Left renal pelvis (tissue), 4 donors: ENCODE results near the gene IQGAP2. TPM values are rescaled to one million over a fixed set of nuclear protein-coding genes. Genes with fewer than 3 reads are reported as not detected.

Experiments used
- DNase-seq, 4 donors: peaks; one replicate each; pipeline ENCODE4 v3.0.0-alpha.2; 2013; ENCODE audit warnings: low read depth in 4 of 4, low spot score in 3 of 4
- polyA plus RNA-seq, 4 donors: library from polyadenylated mRNA; unstranded; fragments of 120-200 nt; gene quantifications; one replicate each; pipeline ENCODE4 v1.2.1, GENCODE V29; 2013; ENCODE audit not compliant: insufficient read length in 4 of 4

Gene IQGAP2
- polyA plus RNA-seq, 4 donors = 20.0 to 72.1 (median 68.3) TPM

DNA sequence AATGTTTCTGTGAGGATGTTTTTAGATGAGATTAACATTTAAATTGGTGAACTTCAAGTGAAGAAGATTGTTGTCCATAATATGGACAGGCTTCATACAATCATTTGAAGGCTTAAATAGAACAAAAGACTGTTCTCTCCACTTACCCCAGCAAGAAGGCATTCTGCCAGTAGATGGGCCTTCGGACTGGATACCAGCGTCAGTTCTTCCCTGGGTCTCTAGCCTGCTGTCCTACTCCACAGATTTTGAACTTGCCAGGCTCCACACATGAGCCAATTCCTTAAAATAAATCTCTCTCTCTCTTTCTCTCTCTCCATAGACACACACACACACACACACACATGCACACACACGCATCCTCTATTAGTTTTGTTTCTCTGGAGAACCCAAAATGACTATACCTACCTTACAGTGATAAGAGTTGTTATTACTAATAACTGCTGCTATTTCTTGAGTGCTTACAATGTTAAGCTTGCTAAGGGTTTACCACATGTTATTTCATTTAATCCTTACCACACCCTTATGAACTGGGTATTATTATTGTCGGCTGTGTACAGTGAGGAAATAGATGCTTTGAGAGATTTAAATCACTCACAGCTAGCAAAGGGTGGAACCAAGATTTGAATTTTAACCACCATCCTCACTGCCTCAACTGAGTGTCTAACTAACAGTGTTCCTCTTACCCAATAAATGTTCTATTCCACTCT lies 19.8 kb upstream of the IQGAP2 start:
- DNase-seq = no peak

DNA sequence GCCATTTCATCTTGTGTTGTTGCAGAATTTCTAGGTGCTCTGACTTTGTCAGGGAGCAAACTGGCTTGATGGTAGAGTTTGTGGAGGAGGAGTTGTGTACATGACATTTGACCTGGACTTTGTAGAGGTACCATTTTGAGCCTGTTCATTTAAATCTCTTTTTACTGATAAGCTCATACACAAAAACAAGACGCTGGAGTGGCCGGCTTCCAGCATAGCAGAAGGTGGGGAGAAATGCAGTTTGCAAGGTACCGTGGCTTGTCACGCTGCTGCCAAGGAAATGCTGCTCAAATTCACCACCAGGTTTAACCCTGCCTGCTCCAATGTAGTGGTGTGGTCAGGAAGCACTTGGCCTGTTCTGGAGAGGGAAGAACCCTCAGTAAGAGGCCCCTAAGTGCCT lies 18.9 kb upstream of the IQGAP2 start:
- no peak for DNase-seq

- DNase-seq = no peak
These were observed 18.4 kb upstream of the IQGAP2 start for GRCh38 chr5:76384705-76385104.

- DNase-seq = no peak
These were observed 17.5 kb upstream of the IQGAP2 start for GRCh38 chr5:76385540-76385939.

- DNase-seq = no peak
These were observed 16.7 kb upstream of the IQGAP2 start for GRCh38 chr5:76386360-76386759.

DNA sequence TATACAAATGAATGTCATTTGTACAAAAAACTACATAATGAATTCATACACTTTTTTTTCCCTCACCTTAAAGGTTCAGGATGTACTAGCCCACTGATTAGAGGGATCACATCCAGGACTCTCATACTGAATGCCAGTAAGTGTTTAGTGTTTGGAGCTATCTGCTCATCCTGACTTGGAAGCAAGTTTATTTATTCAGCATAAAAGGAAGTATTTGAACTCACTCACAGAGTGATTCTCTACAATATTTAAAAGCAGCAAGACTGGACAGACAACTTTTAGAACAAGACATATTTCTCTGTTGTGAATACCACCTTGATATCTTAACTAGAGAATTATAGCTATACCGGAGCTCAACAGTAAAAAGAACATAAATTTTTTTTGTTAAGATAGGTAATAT lies 14.8 kb upstream of the IQGAP2 start:
- DNase-seq = no peak

DNA sequence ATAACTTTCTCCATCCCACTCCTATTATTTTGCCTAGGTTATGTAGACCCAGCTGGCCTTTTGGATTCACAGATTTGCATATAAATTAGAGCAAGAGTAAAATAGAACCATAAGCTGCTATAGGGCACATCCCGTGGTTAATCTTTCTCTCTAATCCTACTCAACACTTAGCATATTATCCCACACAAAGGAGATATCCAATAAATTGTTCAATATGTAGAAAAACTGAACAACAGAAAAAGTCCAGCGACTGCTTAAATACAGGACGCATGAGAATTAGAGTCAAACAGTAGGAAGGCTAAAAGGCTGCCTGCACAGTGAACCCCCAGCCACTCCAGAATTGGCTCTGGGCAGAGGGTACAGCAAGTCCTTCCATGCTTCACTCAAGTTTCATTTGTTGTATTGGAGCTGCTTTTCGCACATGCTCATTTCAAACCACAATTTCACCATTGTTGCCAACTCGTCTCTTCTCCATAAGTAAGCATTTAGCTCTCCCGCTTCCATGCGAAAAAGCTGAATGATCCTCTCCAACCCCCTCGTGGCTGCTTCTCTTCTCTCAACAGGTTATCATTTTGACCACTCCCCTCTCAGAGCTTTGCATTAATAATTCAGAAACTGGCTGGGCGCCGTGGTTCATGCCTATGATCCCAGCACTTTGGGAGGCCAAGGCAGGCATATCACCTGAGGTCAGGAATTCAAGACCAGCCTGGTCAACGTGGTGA lies 14.1 kb upstream of the IQGAP2 start:
- DNase-seq = no peak

DNA sequence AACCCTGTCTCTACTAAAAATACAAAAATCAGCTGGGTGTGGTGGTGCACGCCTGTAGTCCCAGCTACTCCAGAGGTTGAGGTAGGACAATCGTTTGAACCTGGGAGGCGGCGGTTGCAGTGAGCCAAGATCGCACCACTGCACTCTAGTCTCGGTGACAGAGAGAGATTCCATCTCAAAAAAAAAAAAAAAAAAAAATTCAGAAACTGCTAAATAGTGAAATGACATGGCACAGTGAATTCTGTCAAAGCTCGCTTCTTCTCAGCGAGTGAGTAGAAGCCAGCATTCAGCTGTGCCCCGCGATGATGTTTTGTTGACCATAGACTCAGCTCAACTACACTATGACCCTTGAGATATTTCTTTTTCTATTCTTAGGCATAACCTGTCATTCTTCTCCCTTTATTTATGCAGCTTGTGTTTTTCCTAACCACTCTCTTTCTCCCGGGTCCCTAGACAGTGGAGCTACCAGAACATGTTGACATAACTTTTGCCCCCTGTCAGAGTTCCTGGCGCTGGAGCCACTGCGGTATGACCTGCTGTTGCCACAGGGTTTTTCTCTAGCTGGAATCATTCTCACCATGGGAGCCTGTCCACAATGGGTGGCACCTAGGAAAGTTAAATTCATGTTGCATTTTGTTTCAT lies 13.5 kb upstream of the IQGAP2 start:
- no peak for DNase-seq

- DNase-seq = no peak
These were observed 12.1 kb upstream of the IQGAP2 start for GRCh38 chr5:76391014-76391413.

DNA sequence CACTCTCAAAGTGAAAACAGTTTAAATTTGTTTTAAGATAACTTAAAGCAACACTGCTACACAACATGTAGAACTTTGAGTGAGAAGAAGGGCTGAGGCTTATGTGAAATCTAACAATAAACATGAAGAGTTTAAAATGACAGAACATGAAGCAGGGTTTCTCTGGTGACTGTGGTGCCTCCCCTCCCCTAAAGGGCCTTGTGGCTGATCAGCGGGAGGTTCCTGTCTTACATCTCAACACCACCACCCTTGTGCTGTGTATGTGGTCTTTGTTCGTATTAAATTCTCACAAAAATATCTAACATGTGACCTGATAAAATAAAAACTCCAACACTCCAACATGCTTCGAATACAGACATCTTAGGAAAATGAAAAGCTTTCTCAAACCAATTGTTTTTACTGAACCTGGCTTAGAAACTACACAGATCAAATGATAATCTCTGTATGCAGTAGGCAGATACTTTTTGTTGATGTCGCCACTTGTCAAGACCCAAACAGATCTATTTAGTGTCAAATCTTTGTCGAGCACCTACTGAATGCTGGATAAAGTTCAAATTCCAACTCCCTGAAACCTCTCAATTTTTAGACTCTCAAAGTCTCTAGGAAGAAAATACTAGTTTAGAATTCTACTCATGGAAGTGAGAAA lies 9.9 kb upstream of the IQGAP2 start:
- no peak for DNase-seq

DNA sequence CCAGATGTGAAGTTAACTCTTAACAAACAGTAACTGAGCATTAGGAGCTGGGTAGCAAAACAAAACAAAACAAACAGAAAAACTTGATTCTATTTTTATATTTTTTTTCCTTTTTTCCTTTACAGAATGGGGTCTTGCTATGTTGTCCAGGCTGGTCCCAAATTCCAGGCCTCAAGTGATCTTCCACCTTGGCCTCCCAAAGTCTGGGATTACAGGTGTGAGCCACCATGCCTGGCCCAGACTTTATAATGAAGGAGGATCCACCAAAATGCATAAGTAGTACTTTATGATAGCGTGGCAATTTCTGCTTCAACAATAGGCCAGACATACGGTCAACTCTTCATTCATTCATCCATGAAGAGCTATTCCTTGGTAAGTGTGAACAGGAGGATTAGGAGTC lies 5.9 kb upstream of the IQGAP2 start:
- no peak for DNase-seq

DNA sequence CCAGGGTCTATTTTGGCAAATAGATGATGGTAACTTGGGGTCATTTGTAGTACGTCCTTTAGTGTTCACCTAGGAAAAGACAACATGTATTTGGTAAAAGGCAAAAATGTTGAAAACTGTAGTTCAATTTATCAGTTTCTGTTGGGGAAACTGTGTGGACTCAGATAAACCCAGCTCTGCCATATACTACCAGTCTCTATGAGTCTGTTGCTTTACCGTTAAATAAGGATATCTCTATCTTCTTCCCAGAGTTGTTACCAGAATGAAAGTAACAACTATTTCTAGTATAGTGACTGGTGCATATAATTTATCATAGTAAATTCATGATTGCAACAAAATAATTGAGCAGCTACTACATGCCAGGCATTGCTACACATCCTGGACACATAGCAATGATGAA lies 3.8 kb upstream of the IQGAP2 start:
- DNase-seq = no peak

DNA sequence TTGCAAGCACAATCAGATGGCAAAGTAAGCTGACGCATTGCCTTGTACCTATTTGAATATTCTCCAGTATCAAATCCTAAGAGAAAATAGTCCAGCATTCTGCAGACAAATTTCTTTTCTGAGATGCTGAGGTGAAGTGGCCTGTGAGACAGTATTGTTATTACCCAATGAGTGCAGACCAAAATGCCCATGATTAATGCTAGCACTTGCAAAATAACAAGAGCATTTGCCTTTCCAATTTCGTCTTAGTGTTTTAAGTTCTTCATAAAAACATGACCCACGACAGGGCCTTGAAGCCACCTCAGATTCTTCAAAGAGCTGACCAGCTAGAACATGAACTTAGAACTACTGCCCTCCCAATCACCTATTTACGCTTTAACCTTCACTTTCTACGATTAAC lies 2.6 kb upstream of the IQGAP2 start:
- DNase-seq = no peak

DNA sequence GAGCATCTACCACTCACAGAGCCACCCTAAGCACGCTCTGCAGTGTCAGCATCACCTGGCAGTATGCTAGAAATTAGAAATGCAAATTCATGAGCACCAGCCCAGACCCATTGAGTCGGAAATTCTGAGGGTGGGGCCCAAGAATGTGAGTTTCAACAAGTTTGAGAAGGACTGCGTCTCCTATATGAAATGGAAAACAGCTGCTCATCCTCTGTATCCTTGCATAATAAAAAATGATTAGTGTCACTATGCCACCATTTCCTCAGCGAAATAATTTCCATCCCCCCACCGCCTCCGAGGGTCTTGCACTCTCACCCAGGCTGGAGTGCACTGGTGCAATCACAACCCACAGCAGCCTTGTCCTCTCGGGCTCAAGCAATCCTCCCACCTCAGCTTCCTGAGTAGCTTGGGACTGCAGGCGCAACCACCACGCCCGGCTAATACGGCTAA lies 1.3 kb upstream of the IQGAP2 start:
- DNase-seq = no peak

GRCh38 chr5:76402251-76402885 lies 717 bp upstream of the IQGAP2 start:
- peak in 1 of 4 donors; percentile 37 for DNase-seq

- peak in 1 of 4 donors; percentile 32 for DNase-seq
These were observed 709 bp downstream of the IQGAP2 start for GRCh38 chr5:76403766-76404222.

DNA sequence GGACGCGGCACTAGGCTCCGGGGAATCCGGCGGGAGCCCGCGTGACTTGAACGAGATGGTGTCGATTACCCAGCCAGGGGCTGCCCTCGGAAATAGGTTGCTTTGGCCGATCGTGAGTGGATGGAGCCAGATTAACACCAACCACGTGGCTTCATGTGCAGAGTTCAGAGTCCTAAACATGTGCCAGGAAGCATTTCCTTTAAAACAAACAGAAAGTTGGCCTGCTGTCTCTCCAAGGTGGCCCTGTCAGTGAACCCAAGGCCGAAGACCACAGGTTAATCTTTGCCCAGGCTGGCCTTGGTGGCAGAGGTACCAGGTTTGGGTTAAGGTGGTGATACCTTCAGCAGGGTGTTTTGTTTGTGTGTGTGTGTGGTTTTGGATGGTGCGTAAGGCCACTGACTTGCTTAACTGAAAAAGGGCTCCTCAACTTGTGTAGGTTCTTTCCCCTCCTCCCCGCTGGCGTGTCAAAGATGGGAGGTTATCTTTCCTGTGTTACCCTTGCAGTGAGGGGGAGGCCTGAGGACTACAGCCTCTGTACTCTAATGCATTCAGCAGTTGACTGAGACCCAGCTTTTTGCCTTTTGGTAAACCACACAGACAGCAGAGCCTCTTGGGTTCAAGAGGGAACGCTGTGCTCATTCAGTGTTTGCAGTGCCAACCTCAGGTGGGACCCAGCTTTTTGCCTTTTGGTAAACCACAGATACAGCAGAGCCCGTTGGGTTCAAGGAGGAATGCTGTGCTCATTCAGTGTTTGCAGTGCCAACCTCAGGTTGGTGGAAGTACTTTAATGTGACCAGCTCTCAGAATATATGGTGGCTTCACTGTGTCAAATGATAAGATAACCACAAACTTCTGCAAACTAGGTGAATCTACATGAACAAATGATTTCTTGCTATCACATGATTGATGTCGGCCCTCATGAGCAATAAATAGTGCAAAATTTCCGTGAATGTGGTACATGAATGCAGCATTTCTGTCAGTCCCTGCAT lies 1.4 kb downstream of the IQGAP2 start:
- no peak for DNase-seq

GRCh38 chr5:76406014-76406413 lies 2.9 kb downstream of the IQGAP2 start:
- no peak for DNase-seq

DNA sequence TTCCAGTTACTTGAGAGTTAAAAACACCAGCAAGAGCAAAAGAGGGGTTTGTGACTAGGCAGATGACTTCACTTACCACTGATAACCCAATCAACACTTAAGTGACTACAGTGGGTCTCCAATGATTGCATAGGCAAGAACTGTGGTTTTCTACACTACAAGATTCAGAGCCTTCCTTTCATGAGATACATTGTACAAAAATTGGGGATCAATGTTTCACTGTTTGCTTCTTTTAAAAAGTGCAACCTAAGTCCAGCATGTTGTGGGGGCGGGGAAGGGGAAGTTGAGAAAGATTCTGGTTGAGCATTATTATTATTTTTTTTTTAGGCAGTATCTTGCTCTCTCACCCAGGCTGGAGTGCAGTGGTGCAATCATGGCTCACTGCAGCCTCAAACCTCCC lies 3.6 kb downstream of the IQGAP2 start:
- no peak for DNase-seq
